Measurements from ENCODE around the gene DMXL2.

Gene DMXL2

GRCh38 chr15:51668446-51668845 is 45.9 kb upstream of the DMXL2 start (continued):
- TF ChIP-seq TSHZ2 (CRISPR knock-in tag; IDR thresholded peaks at IDR 0.05) (no peak), RARB (CRISPR knock-in tag; IDR thresholded peaks at IDR 0.05) (no peak)

DNA sequence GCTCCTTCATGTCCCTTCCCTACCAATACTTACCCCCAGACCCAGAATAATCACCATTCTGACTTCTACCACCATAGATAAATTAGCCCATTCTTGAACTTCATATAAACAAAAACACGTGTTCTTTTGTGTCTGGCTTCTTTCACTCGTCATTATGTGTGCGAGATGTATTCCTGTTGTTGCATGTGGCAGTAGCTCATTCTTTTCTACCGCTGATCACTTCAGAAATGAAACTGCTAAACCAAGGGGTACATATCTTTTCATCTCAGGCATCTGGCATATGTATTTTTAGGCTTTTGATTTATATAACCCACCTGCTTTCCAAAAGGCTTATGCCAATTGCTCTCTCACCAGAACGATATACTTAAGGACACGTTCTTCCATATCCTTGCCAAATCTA is 44.9 kb upstream of the DMXL2 start:
- TF ChIP-seq CSRNP3 (CRISPR knock-in tag; IDR thresholded peaks at IDR 0.05) (no peak), TSHZ2 (CRISPR knock-in tag; IDR thresholded peaks at IDR 0.05) (peak; percentile 56; the same call in 1 of the 2 replicates), TCF4 (CRISPR knock-in tag; IDR thresholded peaks at IDR 0.05; ENCODE audit: borderline replicate concordance) (peak; percentile 30; the same call in 1 of the 2 replicates), ZFP3 (CRISPR knock-in tag; IDR thresholded peaks at IDR 0.05) (no peak)

DNA sequence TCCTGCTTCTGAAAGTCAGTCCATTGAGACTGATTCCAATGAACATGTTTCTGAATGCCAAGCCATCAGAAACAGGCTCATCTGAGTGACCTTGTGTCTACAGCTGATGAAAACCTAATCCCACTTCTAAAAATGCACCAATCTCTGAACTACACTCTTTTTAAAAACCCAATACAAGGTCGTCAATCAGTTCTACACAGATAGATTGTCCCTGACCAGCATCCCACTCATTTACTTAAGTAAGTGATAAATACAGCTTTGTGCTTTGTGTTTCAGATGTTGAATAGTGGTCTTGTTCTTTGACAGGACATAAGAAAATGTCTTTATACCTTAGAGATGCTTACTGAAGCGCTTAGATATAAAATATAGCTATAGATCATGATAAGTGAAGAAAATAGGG is 38.5 kb upstream of the DMXL2 start:
- no peak for ATAC-seq

More for the DNA sequence above, 44.9 kb upstream of the DMXL2 start:
- ATAC-seq, result peak; percentile 51; the same call in 1 of the 3 replicates

More for the DNA sequence above, 38.5 kb upstream of the DMXL2 start:
- TF ChIP-seq OSR1 (CRISPR knock-in tag; IDR thresholded peaks at IDR 0.05), result no peak
- TF ChIP-seq CSRNP3 (CRISPR knock-in tag; IDR thresholded peaks at IDR 0.05), result no peak
- TF ChIP-seq RARB (CRISPR knock-in tag; IDR thresholded peaks at IDR 0.05), result no peak
- no peak for TF ChIP-seq ZC3H10 (CRISPR knock-in tag; IDR thresholded peaks at IDR 0.05)
- TF ChIP-seq CSDC2 (CRISPR knock-in tag; IDR thresholded peaks at IDR 0.05), result no peak
- TF ChIP-seq ISL1 (CRISPR knock-in tag; IDR thresholded peaks at IDR 0.05), result no peak
- TF ChIP-seq ZFP3 (CRISPR knock-in tag; IDR thresholded peaks at IDR 0.05), result no peak
- no peak for TF ChIP-seq ZNF70 (CRISPR knock-in tag; IDR thresholded peaks at IDR 0.05)
- TF ChIP-seq PPARA (CRISPR knock-in tag; IDR thresholded peaks at IDR 0.05; ENCODE audit: borderline replicate concordance), result no peak
- TF ChIP-seq SNAI2 (CRISPR knock-in tag; IDR thresholded peaks at IDR 0.05), result no peak
- TF ChIP-seq, protein P1, sequence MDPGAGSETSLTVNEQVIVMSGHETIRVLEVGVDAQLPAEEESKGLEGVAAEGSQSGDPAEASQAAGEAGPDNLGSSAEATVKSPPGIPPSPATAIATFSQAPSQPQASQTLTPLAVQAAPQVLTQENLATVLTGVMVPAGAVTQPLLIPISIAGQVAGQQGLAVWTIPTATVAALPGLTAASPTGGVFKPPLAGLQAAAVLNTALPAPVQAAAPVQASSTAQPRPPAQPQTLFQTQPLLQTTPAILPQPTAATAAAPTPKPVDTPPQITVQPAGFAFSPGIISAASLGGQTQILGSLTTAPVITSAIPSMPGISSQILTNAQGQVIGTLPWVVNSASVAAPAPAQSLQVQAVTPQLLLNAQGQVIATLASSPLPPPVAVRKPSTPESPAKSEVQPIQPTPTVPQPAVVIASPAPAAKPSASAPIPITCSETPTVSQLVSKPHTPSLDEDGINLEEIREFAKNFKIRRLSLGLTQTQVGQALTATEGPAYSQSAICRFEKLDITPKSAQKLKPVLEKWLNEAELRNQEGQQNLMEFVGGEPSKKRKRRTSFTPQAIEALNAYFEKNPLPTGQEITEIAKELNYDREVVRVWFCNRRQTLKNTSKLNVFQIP (CRISPR knock-in tag; IDR thresholded peaks at IDR 0.05; ENCODE audit: borderline replicate concordance, low read depth), result no peak
- no peak for TF ChIP-seq PATZ1 (CRISPR knock-in tag; IDR thresholded peaks at IDR 0.05; ENCODE audit: borderline replicate concordance)
- no peak for TF ChIP-seq TCF4 (CRISPR knock-in tag; IDR thresholded peaks at IDR 0.05; ENCODE audit: borderline replicate concordance)
- TF ChIP-seq ZFP30 (CRISPR knock-in tag; IDR thresholded peaks at IDR 0.05), result no peak
- TF ChIP-seq BACH2 (CRISPR knock-in tag; IDR thresholded peaks at IDR 0.05; ENCODE audit: borderline replicate concordance), result no peak
- no peak for TF ChIP-seq CREB5 (CRISPR knock-in tag; IDR thresholded peaks at IDR 0.05; ENCODE audit: low read depth)

Measured in SK-N-SH treated with all-trans-retinoic acid at 6 μM for 48 hours (cell line).